A375 (cell line): ENCODE measurements around the gene SPSB2. TPM values are rescaled to one million over a fixed set of nuclear protein-coding genes. Genes with fewer than 3 reads are reported as not detected.

Experiments
- total RNA-seq: library from RNA; depleted of rRNA; stranded (reverse); fragments of >200 nt; shearing (Covaris generic); gene quantifications from 2 replicates; pipeline ENCODE4 v1.2.3, GENCODE V29; 2014; rRNA removed

SPSB2 gene
- 16.9 and 18.4 TPM in 2 replicates for total RNA-seq

GRCh38 chr12:6873094-6874014, at the start of gene SPSB2:
Gene SPSB2 (minus strand): TSS chr12:6873303. CDS start chr12:6872901, 402 bp downstream.

GRCh38 chr12:6914246-6914946, 41.3 kb upstream of the SPSB2 start, which contains the start of gene ENO2:
Gene ENO2 (plus strand): TSS chr12:6914580. CDS start chr12:6915833, 1,253 bp downstream.

GRCh38 chr12:6904280-6905276, 31.5 kb upstream of the SPSB2 start, which contains the start of gene LRRC23:
Gene LRRC23 (plus strand): TSS chr12:6904822. CDS start chr12:6905634, 812 bp downstream.

GRCh38 chr12:6867413-6868210, 5.5 kb downstream of the SPSB2 start, which contains the start of gene TPI1:
Gene TPI1 (plus strand): TSS chr12:6867531. CDS start chr12:6867567, 36 bp downstream.

GRCh38 chr12:6851921-6852650, 21.0 kb downstream of the SPSB2 start, which contains the start of gene USP5:
Gene USP5 (plus strand): TSS chr12:6852150. CDS start chr12:6852180, 30 bp downstream.

GRCh38 chr12:6851153-6851920, 21.8 kb downstream of the SPSB2 start, which contains the start of gene CDCA3:
Gene CDCA3 (minus strand): TSS chr12:6851286. CDS start chr12:6850952, 334 bp downstream.

GRCh38 chr12:6840761-6841515, 32.2 kb downstream of the SPSB2 start, which contains the start of gene GNB3:
Gene GNB3 (plus strand): TSS chr12:6840925. CDS start chr12:6841288, 363 bp downstream.

GRCh38 chr12:6827982-6828780, 44.9 kb downstream of the SPSB2 start, which contains the start of gene P3H3:
Gene P3H3 (plus strand): TSS chr12:6828407. CDS start chr12:6828441, 34 bp downstream.

GRCh38 chr12:6821591-6822425, 51.3 kb downstream of the SPSB2 start, which contains the start of gene GPR162:
Gene GPR162 (plus strand): TSS chr12:6821821. CDS start chr12:6823899, 2,078 bp downstream.

Other genes with a start within 250 kb of the SPSB2 start
- gene LPAR5, start 237.3 kb downstream of the SPSB2 start, total RNA-seq = 0.40 and 0.98 TPM in 2 replicates
- gene ACRBP, start 225.9 kb downstream of the SPSB2 start, total RNA-seq = not detected in 2 replicates
- gene ING4, start 210.2 kb downstream of the SPSB2 start, total RNA-seq = 41.6 and 45.4 TPM in 2 replicates
- gene ZNF384, start 183.9 kb downstream of the SPSB2 start, total RNA-seq = 32.5 and 32.7 TPM in 2 replicates
- gene PIANP, start 172.5 kb downstream of the SPSB2 start, total RNA-seq = 0.08 TPM in 1 of 2 replicates, not detected in the other
- gene COPS7A, start 149.3 kb downstream of the SPSB2 start, total RNA-seq = 107 and 109 TPM in 2 replicates
- 248 and 252 TPM in 2 replicates for gene MLF2, start 120.2 kb downstream of the SPSB2 start, total RNA-seq
- 130 and 133 TPM in 2 replicates for gene PTMS, start 106.9 kb downstream of the SPSB2 start, total RNA-seq
- gene LAG3, start 100.8 kb downstream of the SPSB2 start, total RNA-seq = 0.64 and 1.4 TPM in 2 replicates
- gene CD4, start 83.8 kb downstream of the SPSB2 start, total RNA-seq = 0.04 TPM in 1 of 2 replicates, not detected in the other
- 2.7 and 3.7 TPM in 2 replicates for gene GPR162, start 51.5 kb downstream of the SPSB2 start, total RNA-seq
- gene P3H3, start 44.9 kb downstream of the SPSB2 start, total RNA-seq = 24.4 and 25.4 TPM in 2 replicates
- 0.60 and 1.5 TPM in 2 replicates for gene GNB3, start 32.4 kb downstream of the SPSB2 start, total RNA-seq
- gene CDCA3, start 22.0 kb downstream of the SPSB2 start, total RNA-seq = 59.8 and 88.8 TPM in 2 replicates
- 104 and 105 TPM in 2 replicates for gene USP5, start 21.2 kb downstream of the SPSB2 start, total RNA-seq
- gene TPI1, start 5.8 kb downstream of the SPSB2 start, total RNA-seq = 1,258 and 1,261 TPM in 2 replicates
- gene LRRC23, start 31.5 kb upstream of the SPSB2 start, total RNA-seq = 12.7 and 15.2 TPM in 2 replicates
- 19.2 and 23.8 TPM in 2 replicates for gene ENO2, start 41.3 kb upstream of the SPSB2 start, total RNA-seq
- 29.4 and 29.8 TPM in 2 replicates for gene ATN1, start 54.7 kb upstream of the SPSB2 start, total RNA-seq
- gene RNU7-1, start 70.5 kb upstream of the SPSB2 start, total RNA-seq = not detected in 2 replicates
- 295 and 346 TPM in 2 replicates for gene C12orf57, start 70.7 kb upstream of the SPSB2 start, total RNA-seq
- 0.88 and 2.8 TPM in 2 replicates for gene PTPN6, start 78.1 kb upstream of the SPSB2 start, total RNA-seq
- 604 and 712 TPM in 2 replicates for gene PHB2, start 97.4 kb upstream of the SPSB2 start, total RNA-seq
- 154 and 183 TPM in 2 replicates for gene EMG1, start 97.6 kb upstream of the SPSB2 start, total RNA-seq
- gene LPCAT3, start 145.2 kb upstream of the SPSB2 start, total RNA-seq = 21.9 and 22.5 TPM in 2 replicates
- 1.2 and 4.3 TPM in 2 replicates for gene C1S, start 187.4 kb upstream of the SPSB2 start, total RNA-seq
- gene C1R, start 219.1 kb upstream of the SPSB2 start, total RNA-seq = 4.4 and 5.3 TPM in 2 replicates
- gene C1RL, start 235.9 kb upstream of the SPSB2 start, total RNA-seq = 11.7 and 13.2 TPM in 2 replicates